HFF-Myc (cell line): ENCODE data around the gene DPEP2.
"Not testable (repeated sequence)": the region's sequence is repeated elsewhere in the genome, so short reads cannot be mapped to it uniquely, and the experiment has no call there.

Experiments used
- DNase-seq: peaks from one replicate; pipeline ENCODE4 v3.0.0-alpha.2; 2011; ENCODE audit warnings: low read depth; ENCODE audit errors: extremely low read depth
- H3K4me3 ChIP-seq: replicated peaks from 2 replicates; pipeline ENCODE4 v1.5.1; 2011; ENCODE audit warnings: low read depth, mild to moderate bottlenecking, control low read depth, low read length
- TF ChIP-seq, protein P1 (sequence below): IDR thresholded peaks from 2 replicates; pipeline ENCODE4 v1.5.1; 2012; ENCODE audit warnings: mild to moderate bottlenecking, low read depth, low read length, control low read depth; ENCODE audit errors: missing control alignments

DPEP2 gene, protein sequence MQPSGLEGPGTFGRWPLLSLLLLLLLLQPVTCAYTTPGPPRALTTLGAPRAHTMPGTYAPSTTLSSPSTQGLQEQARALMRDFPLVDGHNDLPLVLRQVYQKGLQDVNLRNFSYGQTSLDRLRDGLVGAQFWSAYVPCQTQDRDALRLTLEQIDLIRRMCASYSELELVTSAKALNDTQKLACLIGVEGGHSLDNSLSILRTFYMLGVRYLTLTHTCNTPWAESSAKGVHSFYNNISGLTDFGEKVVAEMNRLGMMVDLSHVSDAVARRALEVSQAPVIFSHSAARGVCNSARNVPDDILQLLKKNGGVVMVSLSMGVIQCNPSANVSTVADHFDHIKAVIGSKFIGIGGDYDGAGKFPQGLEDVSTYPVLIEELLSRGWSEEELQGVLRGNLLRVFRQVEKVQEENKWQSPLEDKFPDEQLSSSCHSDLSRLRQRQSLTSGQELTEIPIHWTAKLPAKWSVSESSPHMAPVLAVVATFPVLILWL

DNA sequence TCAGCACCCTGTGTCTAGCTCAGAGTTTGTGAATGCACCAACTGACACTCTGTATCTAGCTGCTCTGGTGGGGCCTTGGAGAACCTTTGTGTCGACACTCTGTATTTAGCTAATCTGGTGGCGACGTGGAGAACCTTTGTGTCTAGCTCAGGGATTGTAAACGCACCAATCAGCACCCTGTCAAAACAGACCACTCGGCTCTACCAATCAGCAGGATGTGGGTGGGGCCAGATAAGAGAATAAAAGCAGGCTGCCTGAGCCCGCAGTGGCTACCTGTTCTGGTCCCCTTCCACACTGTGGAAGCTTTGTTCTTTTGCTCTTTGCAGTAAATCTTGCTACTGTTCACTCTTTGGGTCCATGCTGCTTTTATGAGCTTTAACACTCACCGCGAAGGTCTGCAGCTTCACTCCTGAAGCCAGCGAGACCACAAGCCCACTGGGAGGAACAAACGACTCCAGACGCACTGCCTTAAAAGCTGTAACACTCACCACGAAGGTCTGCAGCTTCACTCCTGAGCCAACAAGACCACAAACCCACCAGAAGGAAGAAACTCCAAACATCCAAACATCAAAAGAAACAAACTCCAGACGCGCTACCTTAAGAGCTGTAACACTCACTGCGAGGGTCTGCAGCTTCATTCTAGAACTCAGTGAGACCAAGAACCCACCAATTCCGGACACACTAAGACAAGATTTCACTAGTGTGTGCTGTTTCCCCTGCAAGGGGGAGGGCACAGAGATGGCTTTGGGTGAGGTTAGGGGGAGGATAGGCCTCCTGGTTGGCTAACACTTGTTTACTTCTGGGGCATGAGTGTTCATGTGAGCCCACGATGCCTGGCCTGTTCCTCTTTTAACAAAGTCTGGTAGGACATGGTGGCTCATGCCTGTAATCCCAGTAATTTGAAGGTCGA is at the start of gene DPEP2:
Gene DPEP2 (minus strand): TSS at position 706 of the 910 bp plus-strand sequence. CDS start 6,272 bp downstream, outside the sequence.
- not testable (repeated sequence) for DNase-seq, H3K4me3 ChIP-seq

DNA sequence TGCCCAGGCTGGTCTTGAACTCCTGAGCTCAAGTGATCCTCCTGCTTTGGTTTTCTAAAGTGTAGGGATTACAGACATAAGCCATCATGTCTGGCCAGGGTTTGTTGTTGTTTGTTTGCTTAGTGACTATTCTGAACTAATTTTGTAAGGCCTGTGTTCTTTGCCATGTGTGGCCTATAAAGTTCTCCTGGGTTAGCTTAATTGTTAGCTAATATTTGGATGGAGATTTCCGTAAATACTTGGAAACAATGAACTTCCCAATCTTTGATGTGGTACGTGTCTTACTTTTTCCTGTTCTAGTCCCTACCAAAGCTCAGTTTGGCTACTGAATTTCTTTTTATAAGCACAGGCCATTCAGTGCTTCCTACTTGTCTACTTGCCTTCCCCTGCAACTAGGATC is 48.7 kb upstream of the DPEP2 start:
- TF ChIP-seq, protein P1, sequence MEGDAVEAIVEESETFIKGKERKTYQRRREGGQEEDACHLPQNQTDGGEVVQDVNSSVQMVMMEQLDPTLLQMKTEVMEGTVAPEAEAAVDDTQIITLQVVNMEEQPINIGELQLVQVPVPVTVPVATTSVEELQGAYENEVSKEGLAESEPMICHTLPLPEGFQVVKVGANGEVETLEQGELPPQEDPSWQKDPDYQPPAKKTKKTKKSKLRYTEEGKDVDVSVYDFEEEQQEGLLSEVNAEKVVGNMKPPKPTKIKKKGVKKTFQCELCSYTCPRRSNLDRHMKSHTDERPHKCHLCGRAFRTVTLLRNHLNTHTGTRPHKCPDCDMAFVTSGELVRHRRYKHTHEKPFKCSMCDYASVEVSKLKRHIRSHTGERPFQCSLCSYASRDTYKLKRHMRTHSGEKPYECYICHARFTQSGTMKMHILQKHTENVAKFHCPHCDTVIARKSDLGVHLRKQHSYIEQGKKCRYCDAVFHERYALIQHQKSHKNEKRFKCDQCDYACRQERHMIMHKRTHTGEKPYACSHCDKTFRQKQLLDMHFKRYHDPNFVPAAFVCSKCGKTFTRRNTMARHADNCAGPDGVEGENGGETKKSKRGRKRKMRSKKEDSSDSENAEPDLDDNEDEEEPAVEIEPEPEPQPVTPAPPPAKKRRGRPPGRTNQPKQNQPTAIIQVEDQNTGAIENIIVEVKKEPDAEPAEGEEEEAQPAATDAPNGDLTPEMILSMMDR: no peak
- no peak overlapping the region for H3K4me3 ChIP-seq
- DNase-seq: no peak

DNA sequence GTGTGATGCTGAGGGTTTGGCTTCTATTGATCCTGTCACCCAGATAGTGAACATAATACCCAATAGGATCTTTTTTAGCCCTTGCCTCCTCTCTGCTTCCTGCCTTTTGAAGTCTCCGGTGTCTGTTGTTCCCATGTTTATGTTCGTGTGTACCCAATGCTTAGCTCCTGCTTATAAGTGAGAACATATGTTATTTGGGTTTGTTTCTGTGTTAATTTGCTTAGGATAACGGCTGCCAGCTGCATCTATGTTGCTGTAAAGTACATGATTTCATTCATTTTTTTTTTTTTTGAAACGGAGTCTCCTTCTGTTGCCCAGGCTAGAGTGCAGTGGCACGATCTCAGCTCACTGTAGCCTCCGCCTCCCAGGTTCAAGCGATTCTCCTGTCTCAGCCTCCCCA is 46.8 kb upstream of the DPEP2 start:
- H3K4me3 ChIP-seq: no peak overlapping the region
- TF ChIP-seq, protein P1: no peak
- peak; percentile 17 for DNase-seq

DNA sequence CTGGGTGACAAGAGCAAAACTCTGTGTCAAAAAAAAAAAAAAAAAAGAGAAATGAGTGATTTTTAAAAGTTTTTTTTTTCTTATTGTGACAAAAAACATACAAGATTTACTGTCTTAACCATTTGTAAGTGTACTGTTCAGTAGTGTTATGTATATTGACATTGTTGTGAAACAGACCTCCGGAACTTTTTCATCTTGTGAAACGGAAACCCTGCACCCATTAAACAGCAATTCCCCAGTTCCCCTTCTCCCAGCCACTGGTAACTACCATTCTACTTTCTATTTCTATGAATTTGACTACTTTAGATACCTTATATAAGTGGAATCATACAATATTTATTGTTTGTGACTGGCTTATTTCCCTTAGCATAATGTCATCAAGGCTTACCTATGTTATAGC is 42.5 kb upstream of the DPEP2 start:
- no peak for DNase-seq
- H3K4me3 ChIP-seq: no peak overlapping the region
- TF ChIP-seq, protein P1: no peak

DNA sequence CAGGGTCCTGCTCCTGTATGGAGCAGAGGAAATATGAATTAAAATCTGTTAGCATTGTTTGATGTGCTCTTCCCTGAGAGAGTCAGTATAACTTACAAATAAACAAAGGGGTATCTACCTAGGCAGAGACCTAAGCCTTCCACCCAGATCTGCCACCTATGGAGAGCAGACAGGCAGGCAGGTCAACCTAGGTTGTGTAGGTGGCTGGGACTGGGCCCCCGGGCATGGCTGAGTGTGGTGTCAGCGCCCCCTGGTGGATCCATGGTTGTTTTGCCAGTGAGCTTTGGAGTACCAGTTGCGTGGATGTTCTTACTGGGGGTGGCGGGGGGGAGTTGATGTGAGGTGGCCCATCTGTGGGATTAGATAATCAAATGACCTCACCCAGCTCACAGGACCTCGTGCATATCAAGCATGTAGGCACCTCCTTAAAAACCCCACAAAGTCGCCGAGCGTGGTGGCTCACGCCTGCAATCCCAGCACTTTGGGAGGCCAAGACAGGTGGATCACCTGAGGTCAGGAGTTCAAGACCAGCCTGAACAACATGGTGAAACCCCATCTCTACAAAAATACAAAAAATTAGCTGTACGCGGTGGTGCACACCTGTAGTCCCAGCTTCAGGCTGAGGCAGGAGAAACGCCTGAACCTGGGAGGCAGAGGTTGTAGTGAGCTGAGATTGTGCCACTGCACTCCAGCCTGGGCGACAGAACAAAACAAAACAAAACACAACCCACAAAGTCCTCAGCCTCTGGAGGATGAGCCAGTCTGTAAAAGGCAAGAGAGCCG is 41.4 kb upstream of the DPEP2 start:
- no peak overlapping the region for H3K4me3 ChIP-seq
- peak; percentile 16 for DNase-seq
- TF ChIP-seq, protein P1: peak; percentile 91

DNA sequence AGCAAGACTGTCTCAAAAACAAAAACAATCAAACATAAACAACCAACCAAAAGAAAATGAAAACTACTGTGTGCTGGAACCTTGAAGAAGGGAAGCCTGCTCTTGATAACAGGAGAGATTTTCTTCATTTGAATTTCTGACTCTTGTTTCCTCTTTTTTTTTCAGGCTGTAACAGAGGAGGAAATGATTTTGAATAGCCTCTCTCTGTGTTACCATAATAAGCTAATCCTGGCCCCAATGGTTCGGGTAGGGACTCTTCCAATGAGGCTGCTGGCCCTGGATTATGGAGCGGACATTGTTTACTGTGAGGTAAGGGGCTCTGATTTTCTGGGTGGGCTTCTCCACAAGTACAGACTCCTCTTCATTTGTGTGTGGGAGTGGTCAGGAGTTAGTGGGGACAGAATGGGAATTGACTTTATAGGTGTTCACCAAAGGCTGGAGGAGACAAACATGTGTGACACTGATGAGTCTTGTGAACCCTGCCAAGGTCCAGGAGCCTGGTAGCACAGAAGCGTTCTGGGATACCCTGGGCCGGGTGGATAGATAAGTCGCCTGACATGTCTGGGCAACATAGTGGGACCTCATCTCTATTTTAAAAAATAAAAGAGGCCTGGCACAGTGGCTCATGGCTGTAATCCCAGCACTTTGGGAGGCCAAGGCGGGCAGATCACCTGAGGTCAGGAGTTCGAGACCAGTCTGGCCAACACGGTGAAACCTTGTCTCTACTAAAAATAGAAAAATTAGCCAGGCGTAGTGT is 38.7 kb upstream of the DPEP2 start:
- no peak overlapping the region for H3K4me3 ChIP-seq
- no peak for DNase-seq
- TF ChIP-seq, protein P1: no peak
